HG02938 (cell line): Measurements from ENCODE around the gene GADD45B.
"Not testable (repeated sequence)": the region's sequence is repeated elsewhere in the genome, so short reads cannot be mapped to it uniquely, and the experiment has no call there.

Experiments used
- ATAC-seq: cut with Tn5 transposase; IDR thresholded peaks from one replicate; pipeline ENCODE4 v1.9.1; 2021; ENCODE audit warnings: mild to moderate bottlenecking, moderate library complexity; ENCODE audit not compliant: unreplicated experiment

GADD45B gene

GRCh38 chr19:2443785-2444182 lies 32.1 kb upstream of the GADD45B start:
- ATAC-seq, result no peak

- no peak for ATAC-seq
Observed at GRCh38 chr19:2444251-2445002, 31.5 kb upstream of the GADD45B start.

GRCh38 chr19:2446381-2446780 lies 29.5 kb upstream of the GADD45B start:
- ATAC-seq, result no peak

- no peak for ATAC-seq
Observed at GRCh38 chr19:2449019-2449418, 26.9 kb upstream of the GADD45B start.

- no peak for ATAC-seq
Observed at GRCh38 chr19:2451138-2451537, 24.8 kb upstream of the GADD45B start.

GRCh38 chr19:2451741-2452140 lies 24.2 kb upstream of the GADD45B start:
- no peak for ATAC-seq

GRCh38 chr19:2453431-2454025 lies 22.4 kb upstream of the GADD45B start:
- no peak for ATAC-seq

- ATAC-seq, result no peak
Observed at GRCh38 chr19:2454199-2454961, 21.5 kb upstream of the GADD45B start.

- ATAC-seq, result no peak
Observed at GRCh38 chr19:2454962-2455850, 20.7 kb upstream of the GADD45B start.

- peak; percentile 8 for ATAC-seq
Observed at GRCh38 chr19:2455851-2456570, 19.9 kb upstream of the GADD45B start.

- ATAC-seq, result no peak
Observed at GRCh38 chr19:2457394-2458037, 18.4 kb upstream of the GADD45B start.

- ATAC-seq, result no peak
Observed at GRCh38 chr19:2458054-2458453, 17.9 kb upstream of the GADD45B start.

GRCh38 chr19:2458776-2459175 lies 17.2 kb upstream of the GADD45B start:
- not testable (repeated sequence) for ATAC-seq

GRCh38 chr19:2460245-2460644 lies 15.7 kb upstream of the GADD45B start:
- ATAC-seq, result no peak

- ATAC-seq, result no peak
Observed at GRCh38 chr19:2461751-2462634, 13.9 kb upstream of the GADD45B start.

GRCh38 chr19:2462635-2463421 lies 13.1 kb upstream of the GADD45B start:
- ATAC-seq, result no peak

GRCh38 chr19:2463694-2464093 lies 12.2 kb upstream of the GADD45B start:
- ATAC-seq, result not testable (repeated sequence)

GRCh38 chr19:2464389-2464788 lies 11.5 kb upstream of the GADD45B start:
- no peak for ATAC-seq
